HepG2 (cell line): ENCODE results near the gene RBM19. TPM values are rescaled to one million over a fixed set of nuclear protein-coding genes. Genes with fewer than 3 reads are reported as not detected.

Experiments
- ATAC-seq: fragments of 200-7000 bp; cut with Tn5 transposase; 3 replicates; pipeline ENCODE4 v1.9.1; 2020; ENCODE audit warnings: mild to moderate bottlenecking, moderate library complexity
- BruUV-seq: library from RNA; stranded (reverse); fragments of 400-500 nt; replicated peaks from 2 replicates; lab custom pipeline; 2021; lab: Mats Ljungman, UMichigan
- CTCF ChIA-PET: fragments of 300-600 bp; formaldehyde crosslinking; extraction: SDS; loops from one replicate; lab custom pipeline; 2021; ENCODE audit warnings: low total read pairs, inconsistent platforms, low intra/inter-chr PET ratio; lab: Yijun Ruan, JAX
- POLR2A ChIA-PET: fragments of 350-600 bp; sonication (Branson Sonifier 250); formaldehyde crosslinking; loops from one replicate; lab custom pipeline; 2020; ENCODE audit warnings: antibody characterized with exemption, inconsistent platforms; lab: Yijun Ruan, JAX
- DNase-seq: peaks from one replicate; pipeline ENCODE4 v3.0.0-alpha.2; 2015; ENCODE audit warnings: low spot score
- FAIRE-seq: peaks from 3 replicates; lab custom pipeline; 2011; peaks lifted over from hg19 to GRCh38; lab: Jason Lieb, UNC
- H2AFZ ChIP-seq: one replicate; pipeline ENCODE4 v1.6.1; 2011; ENCODE audit warnings: low read length, inconsistent platforms
- H3K27ac ChIP-seq: fragments of 300-600 bp; 3 replicates; pipeline ENCODE4 v1.8.0; 2011; ENCODE audit warnings: mixed run types, mild to moderate bottlenecking, mixed read lengths, low read length, inconsistent platforms; ENCODE audit not compliant: insufficient read depth; ENCODE audit errors: extremely low read length
- H3K27me3 ChIP-seq, 2 experiments: fragments of 200-600 bp in 1 of 2; 2 replicates in 1 of 2; 3 replicates in 1 of 2; pipeline versions ENCODE4 v1.6.0 to v1.8.0; 2011; ENCODE audit warnings: low read length in 2 of 2, mild to moderate bottlenecking in 2 of 2, moderate library complexity in 2 of 2, inconsistent platforms in 1 of 2; ENCODE audit not compliant: insufficient read depth in 2 of 2, control insufficient read depth in 1 of 2
- H3K36me3 ChIP-seq, 2 experiments: fragments of 200-600 bp in 1 of 2; replicated peaks in 1 of 2; 2 replicates in 1 of 2; 3 replicates in 1 of 2; pipeline versions ENCODE4 v1.5.1 to v1.8.0; 2011; ENCODE audit warnings: low read length in 2 of 2, inconsistent platforms in 1 of 2; ENCODE audit not compliant: insufficient read depth in 2 of 2, control insufficient read depth in 1 of 2
- H3K4me1 ChIP-seq: 2 replicates; pipeline ENCODE4 v1.5.1; 2012; ENCODE audit warnings: low read length, inconsistent platforms; ENCODE audit not compliant: insufficient read depth
- H3K4me2 ChIP-seq: 2 replicates; pipeline ENCODE4 v1.6.0; 2011; ENCODE audit warnings: low read depth, low read length, inconsistent platforms
- H3K4me3 ChIP-seq, 3 experiments: fragments of 200-600 bp in 1 of 3; sonication (generic), shearing (Covaris generic) in 1 of 3; replicated peaks in 1 of 3; 2 replicates each; pipeline ENCODE4 v1.5.1; 2011 to 2016; ENCODE audit warnings: low read length in 3 of 3, inconsistent platforms in 2 of 3, low read depth in 2 of 3, mild to moderate bottlenecking in 2 of 3, control low read depth in 1 of 3, mixed read lengths in 1 of 3; ENCODE audit not compliant: insufficient read depth in 1 of 3
- H3K79me2 ChIP-seq: one replicate; pipeline ENCODE4 v1.6.1; 2011; ENCODE audit warnings: low read length, inconsistent platforms; ENCODE audit not compliant: insufficient read depth
- H3K9ac ChIP-seq: 2 replicates; pipeline ENCODE4 v1.6.0; 2011; ENCODE audit warnings: mild to moderate bottlenecking, low read depth, low read length, inconsistent platforms; ENCODE audit not compliant: insufficient read depth
- H3K9me3 ChIP-seq: 2 replicates; pipeline ENCODE4 v1.5.1; 2012; ENCODE audit warnings: mild to moderate bottlenecking, low read length
- H4K20me1 ChIP-seq: 2 replicates; pipeline ENCODE4 v1.6.0; 2011; ENCODE audit warnings: inconsistent platforms, mild to moderate bottlenecking, low read length, moderate library complexity; ENCODE audit not compliant: insufficient read depth
- RFX1 ChIP-seq: fragments of 450-650 bp; IDR thresholded peaks from 2 replicates; pipeline ENCODE4 v1.6.1; 2017
- SMAD1 ChIP-seq: sonication (generic); formaldehyde crosslinking; IDR thresholded peaks from 2 replicates; pipeline ENCODE4 v1.4.0; 2020; ENCODE audit warnings: missing genetic modification reagents, low read depth, mild to moderate bottlenecking, borderline replicate concordance
- SP140L ChIP-seq: sonication (generic); formaldehyde crosslinking; IDR thresholded peaks from 2 replicates; pipeline ENCODE4 v1.4.0; 2020; ENCODE audit warnings: missing genetic modification reagents, borderline replicate concordance
- SRSF9 ChIP-seq: fragments of 200-400 bp; formaldehyde crosslinking; IDR thresholded peaks from 2 replicates; pipeline ENCODE4 v1.6.1; 2018; ENCODE audit warnings: borderline replicate concordance, mild to moderate bottlenecking, low read depth, low read length; ENCODE audit not compliant: insufficient read depth, poor library complexity, severe bottlenecking
- U2AF1 ChIP-seq: fragments of 200-400 bp; formaldehyde crosslinking; optimal IDR thresholded peaks from 2 replicates; pipeline ENCODE3; 2017; ENCODE audit warnings: mild to moderate bottlenecking, low read depth, low read length
- XBP1 ChIP-seq: sonication (generic); formaldehyde crosslinking; IDR thresholded peaks from 2 replicates; pipeline ENCODE4 v1.5.0; 2020; ENCODE audit warnings: missing genetic modification reagents
- ZNF224 ChIP-seq: sonication (generic); formaldehyde crosslinking; IDR thresholded peaks from 2 replicates; pipeline ENCODE4 v1.5.0; 2020; ENCODE audit warnings: mild to moderate bottlenecking, missing genetic modification reagents
- ZNF263 ChIP-seq: sonication (generic); formaldehyde crosslinking; IDR thresholded peaks from 2 replicates; pipeline ENCODE4 v1.4.0; 2020; ENCODE audit warnings: missing genetic modification reagents
- ZNF430 ChIP-seq: sonication (generic); formaldehyde crosslinking; IDR thresholded peaks from 2 replicates; pipeline ENCODE4 v1.9.0; 2021; ENCODE audit warnings: mild to moderate bottlenecking, missing genetic modification reagents
- WGBS: methylation state at CpG from one replicate; pipeline ENCODE4 v1.1.6; 2017; ENCODE audit warnings: low lambda C conversion rate; 5-methylcytosine and 5-hydroxymethylcytosine counted together
- in situ Hi-C: cut with HindIII; loops from 2 replicates; pipeline ENCODE4 v1.10.0; 2017; ENCODE audit warnings: low pct_unique_long_range_greater_than_20kb; ENCODE audit not compliant: extremely low pct_ligation_motif_present
- intact Hi-C: fragments of 100-400 bp; cut with micrococcal nuclease; formaldehyde crosslinking; loops from one replicate; pipeline ENCODE4 v1.10.0; 2022; ENCODE audit not compliant: unreplicated experiment
- polyA plus RNA-seq, 8 experiments: library from polyadenylated mRNA; depleted of rRNA in 3 of 8; stranded (reverse) in 7 of 8; unstranded in 1 of 8; fragments of >200 nt; fragmentation: Illumina TruSeq in 4 of 8; extraction: Trizol in 4 of 8; gene quantifications; 2 replicates each; pipeline versions ENCODE4 v1.2.1 to v1.2.3, GENCODE V29; 2011 to 2016; ENCODE audit warnings: low read depth in 4 of 8, missing spikeins in 1 of 8, mixed read lengths in 1 of 8; ENCODE audit not compliant: insufficient read depth in 1 of 8
- total RNA-seq, 5 experiments: library from RNA; depleted of rRNA; stranded (reverse); fragments of >200 nt; fragmentation: Illumina TruSeq; extraction: Trizol; gene quantifications; 2 replicates each; pipeline ENCODE4 v1.2.3, GENCODE V29; 2016; ENCODE audit warnings: low read depth in 1 of 5
- TF ChIP-seq, protein P1 (sequence below): sonication (generic); formaldehyde crosslinking; IDR thresholded peaks from 2 replicates; pipeline ENCODE4 v1.8.0; 2022; ENCODE audit warnings: mild to moderate bottlenecking, missing genetic modification reagents, moderate library complexity
- TF ChIP-seq, protein P2 (sequence below): sonication (generic); formaldehyde crosslinking; IDR thresholded peaks from 2 replicates; pipeline ENCODE4 v1.4.0; 2020; ENCODE audit warnings: missing genetic modification reagents

Gene RBM19
- total and polyA plus RNA-seq, 2 of the 13 experiments (the other 11 are each of a cell fraction or from before 2014, with no cell fraction given): 19.3 to 32.2 TPM

DNA sequence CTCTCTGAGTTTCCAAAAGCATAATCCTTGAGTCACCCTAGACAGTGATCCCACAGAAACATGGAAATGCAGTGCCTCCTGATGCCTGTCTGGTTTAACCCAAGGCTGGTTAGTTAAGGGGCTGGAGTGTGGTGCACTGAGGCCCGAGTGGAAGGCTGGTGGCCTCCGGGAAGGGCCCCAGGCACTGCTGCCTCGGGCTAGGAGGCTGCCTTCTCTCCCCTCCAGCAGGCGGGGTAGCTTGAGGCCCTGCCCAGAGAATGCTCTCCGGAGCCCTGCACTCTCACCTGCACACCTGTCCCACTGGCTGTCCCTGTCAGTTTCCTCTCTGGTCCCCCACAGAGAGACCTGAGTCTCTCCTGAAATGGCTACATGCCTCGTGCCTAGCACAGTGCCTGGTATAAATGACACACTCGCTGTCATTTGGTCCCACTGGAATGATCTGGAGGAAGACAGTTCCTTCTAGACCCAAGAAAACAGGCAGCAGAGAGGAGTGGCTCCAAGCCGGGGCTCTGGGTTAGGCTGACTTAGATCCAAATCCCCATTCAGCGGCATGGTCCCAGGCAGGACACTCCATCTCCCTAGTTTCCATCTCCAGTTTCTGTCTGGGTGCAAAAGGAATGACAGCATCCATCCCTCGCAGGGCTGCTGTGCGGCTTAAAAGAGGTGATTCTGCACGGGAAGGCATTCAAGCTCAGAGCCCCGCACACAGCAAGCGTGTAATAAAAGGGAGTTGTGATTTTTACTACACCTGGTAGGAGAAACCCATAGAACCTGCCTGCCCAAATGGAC lies 54.0 kb downstream of the RBM19 start:
- intact Hi-C loops: loop anchor here (1.0 kb wide), 3 partner anchors 45 to 473 kb away; no protein-coding TSS in a partner anchor
- no TSS peak for BruUV-seq

DNA sequence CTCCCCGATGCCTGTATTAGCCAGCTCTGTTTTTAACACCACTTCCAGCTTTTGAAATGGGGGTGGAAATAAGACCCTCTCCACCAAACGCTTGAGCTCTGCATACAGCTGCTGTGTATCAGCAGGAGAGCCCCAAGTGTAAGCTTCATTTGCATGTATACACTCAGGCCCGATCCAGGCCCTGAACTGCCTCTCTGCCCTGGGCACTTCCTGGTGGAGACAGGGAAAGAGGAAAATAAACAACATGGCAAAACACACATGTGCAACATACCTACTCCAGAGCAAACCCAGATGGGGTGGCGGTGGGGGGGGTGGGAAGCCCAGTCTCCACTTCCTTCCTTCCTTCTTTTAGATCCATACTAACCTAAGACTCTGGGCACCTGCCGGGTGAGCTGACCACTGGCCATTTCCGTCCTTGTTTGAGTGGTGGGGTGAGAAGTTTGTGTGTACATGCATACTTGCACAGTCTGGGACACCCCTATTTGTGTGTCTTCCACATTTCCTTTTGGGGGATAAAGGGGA lies 55.3 kb downstream of the RBM19 start:
- no TSS peak for BruUV-seq
- Histone ChIP-seq H3K4me3 (no peak overlapping the region), H3K27ac (no peak overlapping the region), H3K79me2 (no peaks in the 10 kb centered on the region), H3K9ac (no peak overlapping the region), H3K4me1 (no peaks in the 10 kb centered on the region), H4K20me1 (no peaks in the 10 kb centered on the region), H3K9me3 (no peaks in the 10 kb centered on the region), H3K4me2 (no peak overlapping the region), H2AFZ (no peak overlapping the region), H3K27me3 (no peaks in the 10 kb centered on the region), H3K36me3 (peaks cover 25 to 64% of the 10 kb centered on the region in 2 experiments; a peak in 4 of 5 replicates)
- 97% methylated on average over 6 of the region's 6 CpGs for WGBS
- ATAC-seq: no peak
- intact Hi-C loops (no loop called here), in situ Hi-C loops (loop anchor here (5.0 to 10.0 kb wide), 2 partner anchors 449 to 476 kb away; no protein-coding TSS in a partner anchor)
- no peak for FAIRE-seq
- POLR2A ChIA-PET: no interaction called here
- CTCF ChIA-PET: no interaction called here
- no peak for DNase-seq
- no peak for TF ChIP-seq XBP1 (CRISPR knock-in tag)
- TF ChIP-seq, protein P1, sequence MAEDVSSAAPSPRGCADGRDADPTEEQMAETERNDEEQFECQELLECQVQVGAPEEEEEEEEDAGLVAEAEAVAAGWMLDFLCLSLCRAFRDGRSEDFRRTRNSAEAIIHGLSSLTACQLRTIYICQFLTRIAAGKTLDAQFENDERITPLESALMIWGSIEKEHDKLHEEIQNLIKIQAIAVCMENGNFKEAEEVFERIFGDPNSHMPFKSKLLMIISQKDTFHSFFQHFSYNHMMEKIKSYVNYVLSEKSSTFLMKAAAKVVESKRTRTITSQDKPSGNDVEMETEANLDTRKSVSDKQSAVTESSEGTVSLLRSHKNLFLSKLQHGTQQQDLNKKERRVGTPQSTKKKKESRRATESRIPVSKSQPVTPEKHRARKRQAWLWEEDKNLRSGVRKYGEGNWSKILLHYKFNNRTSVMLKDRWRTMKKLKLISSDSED (CRISPR knock-in tag): no peak
- TF ChIP-seq ZNF263 (CRISPR knock-in tag): no peak
- TF ChIP-seq ZNF224 (CRISPR knock-in tag): no peak
- TF ChIP-seq RFX1: no peak
- TF ChIP-seq SMAD1 (CRISPR knock-in tag): no peak
- TF ChIP-seq SP140L (CRISPR knock-in tag): no peak
- TF ChIP-seq, protein P2, sequence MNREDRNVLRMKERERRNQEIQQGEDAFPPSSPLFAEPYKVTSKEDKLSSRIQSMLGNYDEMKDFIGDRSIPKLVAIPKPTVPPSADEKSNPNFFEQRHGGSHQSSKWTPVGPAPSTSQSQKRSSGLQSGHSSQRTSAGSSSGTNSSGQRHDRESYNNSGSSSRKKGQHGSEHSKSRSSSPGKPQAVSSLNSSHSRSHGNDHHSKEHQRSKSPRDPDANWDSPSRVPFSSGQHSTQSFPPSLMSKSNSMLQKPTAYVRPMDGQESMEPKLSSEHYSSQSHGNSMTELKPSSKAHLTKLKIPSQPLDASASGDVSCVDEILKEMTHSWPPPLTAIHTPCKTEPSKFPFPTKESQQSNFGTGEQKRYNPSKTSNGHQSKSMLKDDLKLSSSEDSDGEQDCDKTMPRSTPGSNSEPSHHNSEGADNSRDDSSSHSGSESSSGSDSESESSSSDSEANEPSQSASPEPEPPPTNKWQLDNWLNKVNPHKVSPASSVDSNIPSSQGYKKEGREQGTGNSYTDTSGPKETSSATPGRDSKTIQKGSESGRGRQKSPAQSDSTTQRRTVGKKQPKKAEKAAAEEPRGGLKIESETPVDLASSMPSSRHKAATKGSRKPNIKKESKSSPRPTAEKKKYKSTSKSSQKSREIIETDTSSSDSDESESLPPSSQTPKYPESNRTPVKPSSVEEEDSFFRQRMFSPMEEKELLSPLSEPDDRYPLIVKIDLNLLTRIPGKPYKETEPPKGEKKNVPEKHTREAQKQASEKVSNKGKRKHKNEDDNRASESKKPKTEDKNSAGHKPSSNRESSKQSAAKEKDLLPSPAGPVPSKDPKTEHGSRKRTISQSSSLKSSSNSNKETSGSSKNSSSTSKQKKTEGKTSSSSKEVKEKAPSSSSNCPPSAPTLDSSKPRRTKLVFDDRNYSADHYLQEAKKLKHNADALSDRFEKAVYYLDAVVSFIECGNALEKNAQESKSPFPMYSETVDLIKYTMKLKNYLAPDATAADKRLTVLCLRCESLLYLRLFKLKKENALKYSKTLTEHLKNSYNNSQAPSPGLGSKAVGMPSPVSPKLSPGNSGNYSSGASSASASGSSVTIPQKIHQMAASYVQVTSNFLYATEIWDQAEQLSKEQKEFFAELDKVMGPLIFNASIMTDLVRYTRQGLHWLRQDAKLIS (CRISPR knock-in tag): no peak
- no peak for TF ChIP-seq U2AF1

More for the DNA sequence above, 54.0 kb downstream of the RBM19 start:
- 96% methylated on average over 10 of the region's 14 CpGs for WGBS
- no peak for DNase-seq
- no peak overlapping the region for H3K27ac ChIP-seq
- ChIA-PET POLR2A (no interaction called here), CTCF (interaction anchor here (1.2 to 1.6 kb wide), 3 partner anchors 45 to 473 kb away, joined by 4 to 18 read pairs (median 8); no protein-coding TSS in a partner anchor)
- H4K20me1 ChIP-seq: no peaks in the 10 kb centered on the region
- no peaks in the 10 kb centered on the region for H3K27me3 ChIP-seq
- peaks cover 23 to 64% of the 10 kb centered on the region in 2 experiments; a peak in 4 of 5 replicates for H3K36me3 ChIP-seq
- H3K79me2 ChIP-seq: no peaks in the 10 kb centered on the region
- in situ Hi-C loops: loop anchor here (5.0 to 10.0 kb wide), 2 partner anchors 450 to 477 kb away; no protein-coding TSS in a partner anchor
- H3K4me3 ChIP-seq: no peak overlapping the region
- no peak overlapping the region for H2AFZ ChIP-seq
- H3K9ac ChIP-seq: no peak overlapping the region
- TF ChIP-seq ZNF430 (CRISPR knock-in tag) (no peak), SRSF9 (no peak)
- ATAC-seq: no peak; the same call in 2 of the 3 replicates
- no peak for FAIRE-seq
- H3K9me3 ChIP-seq: no peaks in the 10 kb centered on the region
- H3K4me2 ChIP-seq: no peak overlapping the region
- H3K4me1 ChIP-seq: no peaks in the 10 kb centered on the region
